Ovary (tissue), 3 donors: Measurements from ENCODE around the gene ECI1.

Experiments
- EP300 ChIP-seq: sonication (generic); formaldehyde crosslinking; IDR thresholded peaks from one replicate; pipeline ENCODE4 v1.6.1; 2017; ENCODE audit warnings: antibody characterized with exemption
- POLR2A ChIP-seq: fragments of 450-650 bp; IDR thresholded peaks from one replicate; pipeline ENCODE4 v1.6.1; 2017; ENCODE audit warnings: antibody characterized with exemption, mild to moderate bottlenecking, moderate library complexity
- TF ChIP-seq, protein P1 (sequence below), 3 donors: fragments of 450-650 bp in 2 of 3; fragments of 200-600 bp in 1 of 3; IDR thresholded peaks; one replicate each; pipeline versions ENCODE4 v1.5.1 to v1.8.0; 2016 to 2022; ENCODE audit warnings: antibody characterized with exemption in 3 of 3, mild to moderate bottlenecking in 1 of 3
- donor health status: DM: no; HTN: no; CAD: no.

GRCh38 chr16:2282866-2283555 is 31.6 kb upstream of the ECI1 start:
- no peak for TF ChIP-seq EP300
- TF ChIP-seq, protein P1, sequence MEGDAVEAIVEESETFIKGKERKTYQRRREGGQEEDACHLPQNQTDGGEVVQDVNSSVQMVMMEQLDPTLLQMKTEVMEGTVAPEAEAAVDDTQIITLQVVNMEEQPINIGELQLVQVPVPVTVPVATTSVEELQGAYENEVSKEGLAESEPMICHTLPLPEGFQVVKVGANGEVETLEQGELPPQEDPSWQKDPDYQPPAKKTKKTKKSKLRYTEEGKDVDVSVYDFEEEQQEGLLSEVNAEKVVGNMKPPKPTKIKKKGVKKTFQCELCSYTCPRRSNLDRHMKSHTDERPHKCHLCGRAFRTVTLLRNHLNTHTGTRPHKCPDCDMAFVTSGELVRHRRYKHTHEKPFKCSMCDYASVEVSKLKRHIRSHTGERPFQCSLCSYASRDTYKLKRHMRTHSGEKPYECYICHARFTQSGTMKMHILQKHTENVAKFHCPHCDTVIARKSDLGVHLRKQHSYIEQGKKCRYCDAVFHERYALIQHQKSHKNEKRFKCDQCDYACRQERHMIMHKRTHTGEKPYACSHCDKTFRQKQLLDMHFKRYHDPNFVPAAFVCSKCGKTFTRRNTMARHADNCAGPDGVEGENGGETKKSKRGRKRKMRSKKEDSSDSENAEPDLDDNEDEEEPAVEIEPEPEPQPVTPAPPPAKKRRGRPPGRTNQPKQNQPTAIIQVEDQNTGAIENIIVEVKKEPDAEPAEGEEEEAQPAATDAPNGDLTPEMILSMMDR (IDR thresholded peaks at IDR 0.05) = no peak
- no peak for TF ChIP-seq POLR2A
